WERI-Rb-1 (cell line): ENCODE data around the gene ZNF407.

Experiments used
- DNase-seq: peaks from one replicate; pipeline ENCODE4 v3.0.0-alpha.2; 2020
- H3K27ac ChIP-seq: fragments of 250-450 bp; sonication (Bioruptor Pico); 2 replicates; pipeline ENCODE4 v1.5.1; 2020; ENCODE audit warnings: mild to moderate bottlenecking, moderate library complexity
- H3K27me3 ChIP-seq: fragments of 250-450 bp; sonication (Bioruptor Pico); 2 replicates; pipeline ENCODE4 v1.5.1; 2021; ENCODE audit warnings: mild to moderate bottlenecking, low read depth, moderate library complexity; ENCODE audit not compliant: insufficient read depth, severe bottlenecking
- H3K36me3 ChIP-seq: fragments of 250-450 bp; sonication (Bioruptor Pico); 2 replicates; pipeline ENCODE4 v1.5.1; 2020; ENCODE audit warnings: mild to moderate bottlenecking, moderate library complexity
- H3K4me3 ChIP-seq: 2 replicates; pipeline ENCODE4 v1.5.1; 2011; ENCODE audit warnings: low read depth, mild to moderate bottlenecking, control low read depth, low read length
- H3K9me3 ChIP-seq: fragments of 250-450 bp; sonication (Bioruptor Pico); 2 replicates; pipeline ENCODE4 v1.5.1; 2021; ENCODE audit warnings: mild to moderate bottlenecking, moderate library complexity; ENCODE audit not compliant: severe bottlenecking
- TF ChIP-seq, protein P1 (sequence below): IDR thresholded peaks from 2 replicates; pipeline ENCODE4 v1.5.1; 2011; ENCODE audit warnings: low read depth, mild to moderate bottlenecking, control low read depth, inconsistent platforms, low read length

Gene ZNF407

DNA sequence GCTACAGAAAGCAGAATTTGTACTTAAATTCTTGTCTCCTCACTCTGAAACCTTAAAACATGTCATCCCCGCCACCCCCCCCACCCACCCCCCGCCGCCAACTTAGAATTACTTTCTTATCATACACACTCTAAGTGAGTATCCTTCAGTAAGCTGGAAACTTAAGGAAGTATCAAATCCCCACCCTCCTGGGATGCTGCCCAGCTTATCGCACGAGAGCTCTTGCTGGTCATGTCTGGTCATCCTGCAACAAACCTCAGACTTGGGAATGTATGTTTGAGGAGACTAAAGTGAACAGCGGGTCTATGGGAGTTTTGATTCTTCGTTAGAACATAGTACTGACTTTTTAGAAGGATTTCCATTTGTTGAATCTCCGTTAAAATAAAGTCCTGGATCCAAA lies 408.0 kb downstream of the ZNF407 start:
- H3K4me3 ChIP-seq: no peak overlapping the region
- DNase-seq: no peak
- no peaks in the 10 kb centered on the region for H3K27me3 ChIP-seq
- no peaks in the 10 kb centered on the region for H3K36me3 ChIP-seq
- no peak overlapping the region for H3K27ac ChIP-seq
- H3K9me3 ChIP-seq: no peaks in the 10 kb centered on the region
- TF ChIP-seq, protein P1, sequence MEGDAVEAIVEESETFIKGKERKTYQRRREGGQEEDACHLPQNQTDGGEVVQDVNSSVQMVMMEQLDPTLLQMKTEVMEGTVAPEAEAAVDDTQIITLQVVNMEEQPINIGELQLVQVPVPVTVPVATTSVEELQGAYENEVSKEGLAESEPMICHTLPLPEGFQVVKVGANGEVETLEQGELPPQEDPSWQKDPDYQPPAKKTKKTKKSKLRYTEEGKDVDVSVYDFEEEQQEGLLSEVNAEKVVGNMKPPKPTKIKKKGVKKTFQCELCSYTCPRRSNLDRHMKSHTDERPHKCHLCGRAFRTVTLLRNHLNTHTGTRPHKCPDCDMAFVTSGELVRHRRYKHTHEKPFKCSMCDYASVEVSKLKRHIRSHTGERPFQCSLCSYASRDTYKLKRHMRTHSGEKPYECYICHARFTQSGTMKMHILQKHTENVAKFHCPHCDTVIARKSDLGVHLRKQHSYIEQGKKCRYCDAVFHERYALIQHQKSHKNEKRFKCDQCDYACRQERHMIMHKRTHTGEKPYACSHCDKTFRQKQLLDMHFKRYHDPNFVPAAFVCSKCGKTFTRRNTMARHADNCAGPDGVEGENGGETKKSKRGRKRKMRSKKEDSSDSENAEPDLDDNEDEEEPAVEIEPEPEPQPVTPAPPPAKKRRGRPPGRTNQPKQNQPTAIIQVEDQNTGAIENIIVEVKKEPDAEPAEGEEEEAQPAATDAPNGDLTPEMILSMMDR: no peak

DNA sequence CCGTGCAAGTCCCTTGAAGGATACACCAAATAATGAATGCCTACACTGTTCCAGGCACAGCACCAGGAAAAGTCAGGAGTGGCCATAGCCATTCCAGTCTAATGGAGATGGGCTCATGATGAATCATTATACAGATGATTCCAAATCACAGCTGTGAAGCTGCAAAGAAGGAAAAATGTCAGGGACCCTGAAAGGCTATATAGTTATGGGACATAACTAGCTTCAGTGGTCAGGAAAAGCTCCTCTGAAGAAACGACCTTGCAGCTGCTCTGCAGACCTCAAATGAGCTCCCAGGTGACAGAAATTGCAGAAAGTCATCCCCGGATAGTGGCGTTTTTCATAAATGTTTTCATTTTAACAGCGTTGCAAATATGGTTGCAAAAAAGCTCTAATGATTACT lies 410.5 kb downstream of the ZNF407 start:
- Histone ChIP-seq H3K4me3 (no peak overlapping the region), H3K27ac (no peak overlapping the region), H3K9me3 (no peaks in the 10 kb centered on the region), H3K36me3 (no peaks in the 10 kb centered on the region), H3K27me3 (no peaks in the 10 kb centered on the region)
- TF ChIP-seq, protein P1: no peak
- no peak for DNase-seq

DNA sequence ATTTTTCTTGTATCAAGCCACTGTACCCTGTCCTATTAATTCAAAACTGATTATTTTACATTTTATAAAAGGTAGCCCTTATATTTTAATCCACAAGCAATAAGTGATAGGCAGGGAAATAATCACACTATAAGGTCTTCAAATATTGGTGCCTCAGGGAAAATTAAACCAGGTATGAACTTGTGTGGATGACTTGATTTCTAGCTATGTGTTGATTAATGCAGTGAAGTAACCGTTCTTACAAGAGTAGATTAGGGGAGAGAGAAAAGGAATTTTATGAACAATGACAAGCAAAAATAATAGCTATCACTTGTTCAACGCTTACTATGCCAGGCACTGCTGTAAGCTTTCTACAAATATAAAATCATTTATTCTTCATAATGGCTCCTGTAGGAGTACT lies 411.6 kb downstream of the ZNF407 start:
- Histone ChIP-seq H3K9me3 (no peaks in the 10 kb centered on the region), H3K27ac (no peak overlapping the region), H3K27me3 (no peaks in the 10 kb centered on the region), H3K4me3 (no peak overlapping the region), H3K36me3 (no peaks in the 10 kb centered on the region)
- DNase-seq: no peak
- TF ChIP-seq, protein P1: no peak

DNA sequence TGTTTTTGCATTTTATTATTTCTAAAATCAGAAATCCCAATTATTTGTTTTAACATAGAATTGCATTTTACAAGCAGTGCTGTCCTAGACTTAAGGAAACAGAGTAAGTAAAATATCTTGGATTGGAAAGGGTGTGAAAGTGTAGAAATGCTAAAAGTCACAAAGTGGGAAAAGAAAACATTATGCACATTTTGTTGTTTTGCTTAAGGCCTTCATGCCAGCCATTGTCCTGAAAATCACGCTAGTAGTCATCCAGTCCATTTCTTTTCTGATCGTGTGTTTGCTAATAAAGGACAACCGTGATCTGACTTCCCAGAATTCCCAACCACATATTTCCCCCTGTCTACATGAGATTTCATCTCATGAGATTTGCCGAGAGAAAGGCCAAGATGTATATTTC lies 412.2 kb downstream of the ZNF407 start:
- DNase-seq: no peak
- Histone ChIP-seq H3K9me3 (no peaks in the 10 kb centered on the region), H3K36me3 (no peaks in the 10 kb centered on the region), H3K4me3 (no peak overlapping the region), H3K27me3 (no peaks in the 10 kb centered on the region), H3K27ac (no peak overlapping the region)
- TF ChIP-seq, protein P1: no peak

DNA sequence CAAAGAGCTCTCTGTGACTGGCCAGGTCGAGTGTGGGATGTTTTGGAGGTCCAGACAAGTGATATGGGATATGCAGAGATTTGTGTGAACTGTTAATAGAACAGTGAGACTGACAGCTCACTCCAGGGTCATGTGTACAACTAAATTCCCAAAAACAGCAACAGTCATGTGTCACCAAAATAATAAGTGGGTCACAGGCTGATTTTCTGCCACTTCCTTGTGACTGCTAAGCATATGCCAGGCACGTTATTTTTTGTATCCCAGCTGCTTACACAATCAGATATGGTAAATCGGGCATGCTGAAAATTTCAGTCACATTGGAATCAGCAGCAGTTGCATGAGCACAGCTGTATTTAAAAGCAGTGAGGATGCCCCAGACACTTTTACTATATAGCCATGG lies 412.6 kb downstream of the ZNF407 start:
- Histone ChIP-seq H3K36me3 (no peaks in the 10 kb centered on the region), H3K4me3 (no peak overlapping the region), H3K27ac (no peak overlapping the region), H3K27me3 (no peaks in the 10 kb centered on the region), H3K9me3 (no peaks in the 10 kb centered on the region)
- DNase-seq: no peak
- TF ChIP-seq, protein P1: no peak

DNA sequence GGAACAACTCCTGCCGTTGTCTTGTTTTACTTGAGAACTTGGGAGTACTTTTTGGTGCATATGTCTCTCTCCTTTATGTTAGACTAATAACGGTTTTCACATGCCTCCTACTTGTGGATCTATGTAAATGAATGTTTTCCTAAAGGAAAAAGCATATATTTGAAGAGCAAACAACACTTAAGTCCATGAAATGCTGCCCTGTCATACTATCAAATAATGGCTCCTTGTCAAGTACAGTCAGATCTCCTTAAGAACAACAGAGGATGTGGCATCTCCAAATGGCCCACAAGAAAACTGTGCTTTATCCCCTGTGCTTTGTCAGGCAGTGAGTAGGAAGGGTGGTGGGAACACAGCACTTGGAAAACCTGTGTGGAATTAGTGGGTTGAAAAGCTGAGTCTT lies 413.0 kb downstream of the ZNF407 start:
- Histone ChIP-seq H3K36me3 (no peaks in the 10 kb centered on the region), H3K27me3 (no peaks in the 10 kb centered on the region), H3K27ac (no peak overlapping the region), H3K9me3 (no peaks in the 10 kb centered on the region), H3K4me3 (no peak overlapping the region)
- DNase-seq: no peak
- TF ChIP-seq, protein P1: no peak
